SU-DHL-6 (cell line): Measurements from ENCODE around the gene EIF2AK3.

Experiments
- EZH2phosphoT487 ChIP-seq: fragments of 200-600 bp; sonication (generic), shearing (Covaris generic); conservative IDR thresholded peaks from 2 replicates; pipeline ENCODE4 v1.6.1; 2018; ENCODE audit warnings: mild to moderate bottlenecking, antibody characterized with exemption, low read length, moderate library complexity, mixed read lengths
- TF ChIP-seq, protein P1 (sequence below): fragments of 200-600 bp; sonication (generic); IDR thresholded peaks from one replicate; pipeline ENCODE4 v1.5.1; 2017; ENCODE audit warnings: antibody characterized with exemption, mild to moderate bottlenecking, low read length, moderate library complexity; ENCODE audit not compliant: insufficient read depth, poor library complexity, severe bottlenecking

DNA sequence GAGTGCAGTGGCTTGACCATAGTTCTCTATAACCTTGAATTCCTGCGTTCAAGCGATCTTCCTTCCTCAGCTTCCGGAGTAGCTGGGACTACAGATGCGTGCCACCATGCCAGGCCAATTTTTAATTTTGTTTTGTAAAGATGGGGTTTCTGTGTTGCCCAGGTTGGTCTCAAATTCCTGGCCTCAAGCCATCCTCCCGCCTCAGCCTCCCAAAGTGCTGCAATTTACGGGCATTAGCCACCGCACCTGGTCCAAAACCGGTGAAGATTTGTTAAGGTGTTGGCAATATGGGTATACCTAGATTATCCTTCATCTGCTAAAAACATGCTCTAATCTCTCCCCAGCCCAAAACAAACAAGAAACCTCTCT is 1.3 kb upstream of the EIF2AK3 start:
- TF ChIP-seq, protein P1, sequence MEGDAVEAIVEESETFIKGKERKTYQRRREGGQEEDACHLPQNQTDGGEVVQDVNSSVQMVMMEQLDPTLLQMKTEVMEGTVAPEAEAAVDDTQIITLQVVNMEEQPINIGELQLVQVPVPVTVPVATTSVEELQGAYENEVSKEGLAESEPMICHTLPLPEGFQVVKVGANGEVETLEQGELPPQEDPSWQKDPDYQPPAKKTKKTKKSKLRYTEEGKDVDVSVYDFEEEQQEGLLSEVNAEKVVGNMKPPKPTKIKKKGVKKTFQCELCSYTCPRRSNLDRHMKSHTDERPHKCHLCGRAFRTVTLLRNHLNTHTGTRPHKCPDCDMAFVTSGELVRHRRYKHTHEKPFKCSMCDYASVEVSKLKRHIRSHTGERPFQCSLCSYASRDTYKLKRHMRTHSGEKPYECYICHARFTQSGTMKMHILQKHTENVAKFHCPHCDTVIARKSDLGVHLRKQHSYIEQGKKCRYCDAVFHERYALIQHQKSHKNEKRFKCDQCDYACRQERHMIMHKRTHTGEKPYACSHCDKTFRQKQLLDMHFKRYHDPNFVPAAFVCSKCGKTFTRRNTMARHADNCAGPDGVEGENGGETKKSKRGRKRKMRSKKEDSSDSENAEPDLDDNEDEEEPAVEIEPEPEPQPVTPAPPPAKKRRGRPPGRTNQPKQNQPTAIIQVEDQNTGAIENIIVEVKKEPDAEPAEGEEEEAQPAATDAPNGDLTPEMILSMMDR, result no peak
- TF ChIP-seq EZH2phosphoT487, result no peak
